Stromal cell of bone marrow (primary cell): ENCODE measurements around the gene BTG2.

Experiments used
- DNase-seq: peaks from one replicate; pipeline ENCODE4 v3.0.0-alpha.2; 2012; ENCODE audit warnings: low read depth

BTG2 gene

DNA sequence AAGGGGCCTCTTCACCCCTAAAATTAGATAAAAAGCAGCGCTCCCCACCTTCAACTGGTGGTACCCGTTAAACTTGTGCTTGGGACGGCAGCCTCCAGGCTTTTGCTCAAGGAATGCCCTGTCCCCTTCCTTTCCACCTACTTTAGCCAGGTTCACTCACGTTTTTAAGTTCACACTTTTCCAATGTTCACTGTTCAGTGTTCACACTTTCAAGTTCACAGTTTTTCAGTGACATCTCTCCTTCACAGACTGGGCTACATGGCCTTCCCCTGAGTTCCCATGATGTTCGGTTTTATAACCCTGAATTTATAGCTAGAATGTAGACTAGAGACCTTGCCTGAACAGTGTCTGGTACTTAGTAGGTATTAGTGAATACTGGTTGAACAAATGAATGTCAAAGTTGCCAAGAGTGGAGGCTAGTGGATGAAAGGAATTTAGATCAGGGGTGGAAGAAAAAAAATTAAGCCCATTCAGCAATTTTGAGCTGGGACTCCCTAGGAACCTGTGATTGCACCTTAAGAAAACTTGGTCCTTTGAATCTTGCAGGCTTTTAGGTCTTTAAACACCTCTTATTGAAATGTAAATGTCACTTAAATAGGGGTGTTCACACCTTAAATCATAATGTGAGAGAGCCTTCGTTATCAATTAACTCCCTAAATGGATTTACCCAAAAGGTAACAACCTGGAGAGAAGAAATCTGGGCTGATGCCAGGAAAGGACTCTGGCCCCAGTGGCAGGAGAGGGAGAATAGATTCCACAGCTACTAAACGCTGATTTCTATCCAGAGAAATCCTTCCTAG is 12.3 kb downstream of the BTG2 start:
- no peak for DNase-seq

DNA sequence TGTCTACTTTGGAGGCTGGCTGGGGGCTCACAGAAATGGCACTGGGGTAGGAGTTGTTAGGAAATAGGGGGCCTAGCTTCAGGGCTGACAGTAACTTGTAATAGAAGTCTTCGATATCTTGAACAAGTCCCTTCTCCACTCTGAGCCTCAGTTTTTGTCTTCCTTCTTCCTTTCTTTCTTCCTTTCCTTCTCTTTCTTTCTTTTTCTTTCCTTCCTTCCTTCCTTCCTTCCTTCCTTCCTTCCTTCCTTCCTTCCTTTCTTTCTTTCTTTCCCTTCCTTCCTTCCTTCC is 12.9 kb downstream of the BTG2 start:
- DNase-seq = no peak

DNA sequence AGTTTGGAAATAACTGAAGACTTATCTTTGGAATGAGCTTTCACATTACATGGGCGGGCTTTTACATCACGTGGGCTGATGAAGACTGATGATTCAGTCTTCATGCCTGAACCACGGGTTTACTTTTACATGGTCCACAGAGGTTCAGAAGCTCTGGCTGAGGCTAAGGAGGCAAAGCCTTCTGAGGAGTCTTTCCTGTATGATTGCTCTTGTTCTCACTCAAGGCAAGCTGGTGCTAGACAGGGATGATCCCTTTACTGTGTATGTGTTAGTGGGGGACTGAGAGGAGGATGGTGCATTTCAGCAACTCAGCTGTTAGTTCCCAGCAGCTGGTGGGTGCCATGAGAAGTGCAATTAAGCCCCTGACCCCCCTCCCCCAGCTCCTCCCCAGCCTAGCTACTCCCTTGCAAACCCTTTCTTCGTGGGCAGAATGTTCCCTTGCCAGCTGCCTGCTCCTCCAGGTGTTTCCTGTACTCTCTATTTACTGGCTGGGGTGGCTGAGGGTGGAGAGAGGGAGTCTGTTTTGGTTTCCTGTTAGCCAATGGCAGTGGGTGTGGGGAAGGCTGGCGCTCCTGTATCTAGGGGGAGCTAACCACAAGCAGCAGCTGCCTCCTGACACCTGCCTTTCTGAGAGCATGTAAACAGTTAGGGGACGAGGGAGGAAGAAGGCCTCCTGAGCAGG is 15.4 kb downstream of the BTG2 start:
- no peak for DNase-seq

DNA sequence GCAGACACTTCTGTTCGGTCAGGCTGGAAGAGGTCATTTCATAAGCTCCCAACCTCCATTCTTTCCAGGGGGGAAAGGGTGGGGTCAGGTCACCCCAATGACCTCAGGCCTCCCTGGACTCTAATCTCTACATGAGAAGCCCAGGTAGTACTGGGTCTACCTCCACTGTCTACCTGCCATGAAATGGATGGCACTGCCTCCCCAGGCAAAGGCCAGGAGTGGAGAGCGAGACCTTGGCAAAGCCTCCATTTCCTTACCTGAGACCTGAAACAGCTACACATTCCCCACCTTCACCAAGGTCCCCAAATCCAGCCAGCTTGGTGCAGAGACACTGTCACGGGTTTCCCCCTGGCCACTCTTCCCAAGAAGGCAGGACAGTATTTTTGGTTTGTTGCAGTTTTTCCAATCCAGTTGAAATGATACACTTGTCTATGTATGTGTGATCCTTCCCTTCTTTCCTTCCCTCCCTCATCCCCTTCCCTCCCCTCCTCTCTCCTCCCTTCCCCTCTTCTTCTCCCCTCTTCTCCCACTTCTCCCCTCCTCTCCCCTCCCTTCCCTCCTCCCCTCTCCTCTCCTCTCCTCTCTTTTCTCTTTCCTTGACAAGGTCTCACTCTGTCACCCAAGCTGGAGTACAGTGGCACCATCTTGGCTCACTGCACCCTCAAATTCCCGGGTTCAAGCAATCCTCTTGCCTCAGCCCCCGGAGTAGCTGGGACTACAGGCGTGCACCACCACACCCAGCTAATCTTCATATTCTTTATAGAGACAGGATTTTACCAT is 16.1 kb downstream of the BTG2 start:
- DNase-seq = no peak

DNA sequence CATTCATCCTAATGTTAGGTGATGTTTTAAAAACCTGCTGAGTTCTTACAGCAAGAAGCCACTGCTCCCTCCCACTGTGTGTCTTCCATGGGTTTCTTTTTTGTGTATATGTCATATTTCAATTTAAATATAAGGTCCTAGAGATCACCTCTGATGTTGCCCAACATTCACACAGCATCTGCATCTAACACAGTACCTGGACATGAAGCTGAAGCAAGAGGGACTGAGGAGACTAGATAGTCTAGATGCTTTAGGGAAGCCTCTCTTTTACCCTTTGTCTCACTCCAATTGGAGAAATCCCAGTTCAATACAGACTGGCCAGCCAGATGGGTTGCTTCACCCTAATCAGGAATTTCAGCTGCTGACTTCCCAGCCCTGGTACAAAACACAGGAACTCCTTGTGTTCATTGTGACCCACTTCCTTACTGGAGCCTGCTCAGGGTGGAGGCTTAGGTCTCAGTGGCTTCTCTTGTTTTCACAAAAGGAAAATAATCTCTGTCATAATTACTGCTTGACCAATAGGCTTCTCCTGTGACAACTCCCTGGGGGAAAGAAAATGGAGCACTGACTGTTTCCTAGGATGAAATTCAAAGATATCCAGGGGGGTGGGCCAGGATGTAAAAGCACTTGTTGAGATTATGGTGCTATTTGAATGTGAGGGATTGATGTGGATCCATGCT is 17.3 kb downstream of the BTG2 start:
- DNase-seq = no peak

DNA sequence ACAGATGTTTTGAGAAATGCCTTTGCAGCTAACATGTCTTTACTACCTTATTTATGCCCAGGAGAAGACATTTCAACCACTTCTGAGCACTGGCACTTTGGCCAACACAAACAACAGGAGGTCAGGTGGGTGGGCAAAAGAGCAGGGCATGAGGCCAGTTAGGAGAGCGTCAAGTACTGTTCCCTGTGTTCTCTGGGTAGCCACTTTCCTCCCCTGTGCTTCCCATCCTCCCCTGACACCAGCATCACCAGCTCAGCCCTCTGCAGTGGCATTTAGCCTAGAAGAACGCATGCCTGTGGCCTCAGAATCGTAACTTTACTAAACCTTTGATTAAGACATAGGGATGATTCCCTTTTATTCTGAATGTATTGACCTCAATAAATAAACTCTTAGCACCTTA is 18.3 kb downstream of the BTG2 start:
- DNase-seq = no peak

DNA sequence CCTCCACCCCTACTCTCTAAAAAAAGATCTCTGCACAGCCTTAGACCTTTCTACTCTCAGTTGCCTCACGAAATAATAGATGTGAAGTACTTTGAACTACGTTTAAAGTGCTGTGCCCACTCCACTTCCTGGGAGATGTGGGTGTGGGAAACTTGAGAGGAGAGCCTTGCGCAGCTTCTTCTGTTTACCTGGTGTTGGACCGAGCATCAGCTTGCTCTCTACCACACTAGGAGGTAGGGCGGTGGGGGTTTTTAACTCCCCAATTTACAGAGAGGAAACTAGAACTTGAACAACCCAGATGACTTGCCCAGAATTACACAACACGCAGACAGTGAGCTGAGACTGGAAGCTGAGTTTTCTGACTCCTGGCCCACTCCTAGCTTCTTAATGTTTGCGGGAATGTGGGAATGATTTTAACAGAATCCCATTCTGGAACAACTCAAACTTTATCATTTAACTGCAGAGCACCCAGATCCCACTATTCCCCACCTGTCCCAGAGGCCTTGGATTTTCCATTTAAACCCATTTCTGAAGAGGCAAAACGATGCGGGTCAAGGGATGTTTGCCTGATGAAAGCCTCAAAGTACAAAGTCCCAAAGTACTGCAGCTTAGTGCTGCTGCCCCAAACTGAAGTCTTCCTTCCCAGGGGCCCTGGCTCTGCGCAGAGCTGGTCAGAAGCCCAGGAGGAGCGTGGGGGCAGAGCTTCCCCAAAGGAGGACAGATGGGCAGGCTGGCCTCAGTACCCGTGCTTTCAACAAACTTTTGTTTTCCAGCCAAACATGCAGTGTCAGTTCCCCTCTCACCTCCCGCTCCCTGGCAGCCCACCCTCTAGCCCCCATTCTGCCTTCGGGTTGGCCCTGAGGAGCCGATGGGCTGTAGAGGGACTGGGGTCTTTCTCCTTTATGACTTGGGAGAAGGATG is 19.0 kb downstream of the BTG2 start:
- DNase-seq = no peak

DNA sequence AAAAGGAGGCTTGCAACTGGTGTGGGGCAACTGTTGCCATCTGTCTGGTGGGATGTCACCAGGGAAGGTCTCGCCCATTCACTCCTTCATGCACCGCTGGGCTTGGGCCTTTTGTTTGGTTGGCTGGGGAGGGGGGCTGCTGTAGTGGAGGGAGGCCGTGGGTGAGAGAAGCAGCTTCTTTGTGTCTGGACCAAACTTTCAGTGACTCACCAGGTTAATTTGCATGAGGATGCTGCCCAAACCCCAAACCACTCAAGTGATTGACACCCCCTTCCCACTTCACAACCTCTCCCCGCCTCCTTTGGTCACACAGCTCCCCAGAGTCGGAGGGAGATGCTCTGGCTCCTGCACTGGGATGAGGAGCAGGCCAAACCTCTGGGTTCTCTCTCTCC is 19.7 kb downstream of the BTG2 start:
- no peak for DNase-seq

DNA sequence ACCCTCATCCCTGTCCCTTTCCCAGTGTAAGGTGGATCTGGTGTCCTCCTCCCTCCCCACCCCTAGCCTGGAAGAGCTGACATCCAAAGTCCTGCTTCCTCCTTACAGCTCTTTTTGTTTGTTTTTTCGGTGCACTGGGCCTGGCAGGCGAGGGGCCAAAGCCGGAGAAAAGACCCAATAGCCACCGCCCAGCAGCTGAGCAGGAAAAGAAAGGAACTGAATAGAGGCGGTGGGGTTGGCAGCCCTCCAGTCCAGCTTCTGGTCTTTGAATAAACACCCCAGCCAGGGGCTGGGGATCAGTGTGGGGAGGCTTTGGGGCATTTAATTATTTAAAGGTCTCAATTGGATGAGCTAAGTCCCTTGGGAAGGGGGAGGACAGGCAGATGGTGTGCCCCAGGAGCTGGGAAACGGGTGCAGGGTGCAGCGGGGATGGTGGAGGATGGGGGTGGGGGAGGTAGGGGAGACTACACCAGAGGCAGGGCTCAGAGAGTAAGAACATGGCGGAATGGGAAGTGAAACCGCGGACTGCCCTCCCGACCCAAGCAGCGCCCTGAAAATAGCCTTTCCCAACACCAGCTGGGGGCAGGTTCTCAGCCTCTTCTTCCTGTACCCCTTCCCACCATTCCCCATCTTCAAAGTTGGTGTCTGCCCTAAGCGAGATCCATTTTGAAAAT is 20.2 kb downstream of the BTG2 start:
- no peak for DNase-seq

DNA sequence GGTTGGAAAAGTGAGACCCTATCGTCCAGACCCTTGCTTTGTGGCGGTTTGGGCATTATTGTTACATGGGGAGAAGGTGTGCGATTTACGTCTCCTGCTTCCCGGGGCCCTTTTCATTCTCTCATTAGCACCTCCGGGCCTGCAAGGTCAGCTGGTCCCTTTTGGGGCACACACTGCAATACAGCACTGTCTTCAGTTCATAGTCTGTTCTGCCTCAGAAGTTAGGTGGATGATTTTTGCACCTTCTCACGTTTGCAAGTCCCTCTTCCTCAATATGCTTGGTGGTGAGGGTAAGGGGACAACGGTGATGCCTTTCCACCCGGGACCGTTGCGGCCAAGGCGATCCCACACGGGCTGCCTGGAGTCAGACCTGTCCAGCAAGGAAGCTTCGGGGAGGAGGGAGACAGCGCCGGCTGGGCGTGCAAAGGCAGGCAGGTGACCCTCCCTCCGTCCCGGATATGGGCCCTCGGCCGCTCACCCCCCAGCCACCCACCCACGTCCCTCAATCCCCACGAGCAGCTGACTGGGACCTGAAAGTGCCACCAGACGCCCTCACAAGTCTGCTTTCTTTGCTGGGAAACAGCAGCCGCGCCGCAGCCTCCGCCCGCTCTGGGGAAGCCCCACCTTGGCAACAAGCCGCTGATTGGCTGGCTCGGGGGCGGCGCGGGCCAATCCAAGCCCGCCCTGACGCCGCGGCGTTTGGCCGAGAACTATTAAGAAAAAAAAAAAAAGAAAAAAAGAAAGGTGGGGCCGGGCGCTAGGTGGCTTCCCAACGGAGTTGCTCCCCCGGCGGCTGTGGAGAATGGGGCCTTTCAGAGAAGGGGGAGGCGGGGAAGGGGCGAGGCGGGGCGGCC is 21.7 kb downstream of the BTG2 start:
- DNase-seq = peak; percentile 75

DNA sequence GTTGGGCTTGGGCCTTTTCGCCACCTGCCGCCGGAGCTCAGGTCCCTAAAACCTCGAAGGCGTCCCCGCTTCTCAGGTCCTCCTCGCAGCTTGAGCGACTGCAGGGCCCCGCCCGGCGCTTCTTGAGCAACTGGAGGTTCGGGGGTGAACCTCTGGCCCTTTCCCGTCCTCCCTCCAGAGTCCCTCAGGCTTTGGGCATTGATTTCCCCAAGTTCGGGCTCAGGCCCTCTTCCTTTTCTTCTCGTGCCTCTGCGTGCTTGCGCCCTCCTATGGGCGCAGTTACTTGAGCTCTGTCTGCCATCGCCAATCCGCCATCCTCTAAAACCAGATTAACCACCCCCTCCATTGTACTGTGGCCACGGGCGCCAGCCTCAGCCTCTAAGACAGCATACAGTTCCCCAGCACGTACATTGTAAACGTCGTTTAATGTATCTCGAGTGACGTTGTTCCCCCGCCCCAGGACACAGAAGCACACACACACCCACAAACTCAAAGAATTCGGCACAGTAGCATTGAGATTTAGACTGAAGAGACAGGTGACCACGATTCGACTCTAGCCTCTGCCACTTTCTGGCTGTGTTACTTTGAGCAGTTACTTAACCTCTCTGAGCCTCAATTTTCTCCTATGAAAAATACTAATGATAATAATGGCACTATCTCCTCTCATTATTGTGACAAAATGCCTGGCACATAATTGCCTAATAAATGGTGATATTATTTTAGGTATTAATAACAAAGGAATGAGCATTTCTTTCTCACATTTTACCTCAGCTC is 22.6 kb downstream of the BTG2 start:
- peak; percentile 45 for DNase-seq

DNA sequence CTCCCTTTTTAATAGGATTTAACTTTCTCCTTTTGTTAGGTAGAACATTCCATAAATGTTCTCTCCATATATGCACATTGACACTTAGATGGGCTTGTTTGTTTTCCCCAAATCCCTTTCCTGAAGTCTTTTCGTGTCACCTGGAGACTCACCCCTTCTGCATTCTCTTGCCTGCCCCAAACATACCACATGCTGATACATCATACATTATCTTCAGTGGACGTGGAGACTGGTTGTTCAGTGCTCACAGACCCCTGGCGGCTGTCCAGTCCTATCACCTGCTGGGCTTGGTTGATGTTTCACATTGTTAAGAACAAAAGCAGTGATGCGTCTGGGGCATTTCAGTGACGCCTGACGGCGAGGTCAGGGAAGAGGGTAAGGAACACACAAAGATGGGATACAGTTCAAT is 23.4 kb downstream of the BTG2 start:
- DNase-seq = no peak

DNA sequence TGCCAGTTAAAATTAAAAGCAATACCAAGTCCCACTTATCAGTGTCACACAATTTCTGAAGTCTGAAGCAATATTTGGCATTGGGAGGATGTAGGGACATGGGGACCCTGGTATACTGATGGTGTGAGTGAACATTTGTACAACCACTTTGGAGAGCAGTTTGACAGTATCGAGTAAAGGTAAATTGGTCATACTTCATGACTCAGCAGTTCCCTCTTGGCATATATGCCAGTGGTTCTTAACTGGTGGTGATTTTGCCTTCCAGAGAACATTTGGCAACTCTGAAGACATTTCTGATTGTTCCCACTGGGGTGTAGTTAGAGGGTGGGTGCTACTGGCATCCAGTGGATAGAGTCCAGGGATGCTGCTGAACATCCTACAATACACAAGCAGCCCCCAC is 25.9 kb downstream of the BTG2 start:
- no peak for DNase-seq

DNA sequence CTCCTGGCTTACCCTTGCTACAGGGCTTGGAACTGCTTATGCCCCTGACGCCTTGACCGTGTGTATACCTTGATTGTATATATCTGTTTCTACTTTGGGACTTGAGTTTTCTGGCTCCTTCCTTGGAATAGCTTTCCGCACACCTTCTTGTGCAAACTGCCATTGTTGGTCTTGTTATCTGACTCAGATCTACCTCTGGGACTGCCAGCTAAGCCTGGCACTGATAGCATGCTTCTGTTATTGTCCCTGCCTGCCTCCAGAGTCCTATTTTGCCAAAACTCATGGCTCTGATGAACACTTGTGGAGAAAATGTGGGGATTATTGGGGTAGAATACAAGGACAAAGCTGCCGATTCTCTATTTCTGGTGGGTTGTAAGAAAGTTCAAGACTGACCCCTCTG is 30.2 kb downstream of the BTG2 start:
- no peak for DNase-seq

DNA sequence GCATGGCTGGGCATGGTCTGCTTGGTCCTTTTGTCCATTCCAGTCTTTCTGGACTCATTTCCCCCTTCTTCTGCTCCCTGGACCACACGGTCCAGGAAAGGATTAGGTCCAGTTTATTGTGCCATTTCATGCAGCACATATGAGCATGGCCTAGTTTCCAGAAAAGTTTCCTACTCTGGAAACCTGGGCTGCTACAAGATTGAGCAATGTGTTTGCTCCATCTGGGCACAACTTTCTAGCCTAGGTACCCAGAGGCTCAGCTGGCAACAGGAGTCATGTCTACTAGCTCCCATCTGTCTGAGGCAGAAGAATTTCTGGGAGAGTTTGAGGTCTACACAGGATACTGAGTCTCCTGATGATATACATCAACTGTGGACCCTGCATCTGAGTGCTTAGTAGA is 30.8 kb downstream of the BTG2 start:
- no peak for DNase-seq

DNA sequence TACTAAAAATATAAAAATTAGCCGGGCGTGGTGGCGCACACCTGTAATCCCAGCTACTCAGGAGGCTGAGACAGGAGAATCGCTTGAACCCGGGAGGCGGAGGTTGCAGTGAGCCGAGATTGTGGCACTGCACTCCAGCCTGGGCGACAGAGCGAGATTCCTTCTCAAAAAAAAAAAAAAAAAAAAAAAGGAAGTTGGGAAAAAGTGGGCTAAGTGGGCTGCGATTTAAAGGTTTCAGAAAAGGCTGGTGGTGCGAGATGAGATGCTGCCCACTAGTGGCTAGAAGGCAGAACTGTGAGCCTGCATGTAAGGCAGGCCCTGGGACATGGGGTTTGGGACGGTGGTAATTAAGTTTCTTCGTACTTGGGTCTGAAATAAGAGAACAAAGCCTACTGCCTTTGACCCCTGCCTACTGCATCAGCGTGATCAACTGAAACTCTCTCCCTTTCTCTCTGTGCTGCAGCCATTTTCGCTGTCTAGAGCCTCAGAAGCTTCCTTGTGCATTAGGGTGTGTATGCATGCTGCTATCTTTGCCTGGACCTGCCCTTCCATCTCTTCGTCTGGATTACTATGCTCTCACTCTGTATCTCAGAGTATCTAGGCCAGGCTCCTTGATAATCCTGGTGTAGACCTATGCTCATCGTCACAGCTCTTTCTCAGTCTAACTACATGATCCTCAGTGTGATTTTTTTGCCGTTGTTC is 33.2 kb downstream of the BTG2 start:
- DNase-seq = no peak

DNA sequence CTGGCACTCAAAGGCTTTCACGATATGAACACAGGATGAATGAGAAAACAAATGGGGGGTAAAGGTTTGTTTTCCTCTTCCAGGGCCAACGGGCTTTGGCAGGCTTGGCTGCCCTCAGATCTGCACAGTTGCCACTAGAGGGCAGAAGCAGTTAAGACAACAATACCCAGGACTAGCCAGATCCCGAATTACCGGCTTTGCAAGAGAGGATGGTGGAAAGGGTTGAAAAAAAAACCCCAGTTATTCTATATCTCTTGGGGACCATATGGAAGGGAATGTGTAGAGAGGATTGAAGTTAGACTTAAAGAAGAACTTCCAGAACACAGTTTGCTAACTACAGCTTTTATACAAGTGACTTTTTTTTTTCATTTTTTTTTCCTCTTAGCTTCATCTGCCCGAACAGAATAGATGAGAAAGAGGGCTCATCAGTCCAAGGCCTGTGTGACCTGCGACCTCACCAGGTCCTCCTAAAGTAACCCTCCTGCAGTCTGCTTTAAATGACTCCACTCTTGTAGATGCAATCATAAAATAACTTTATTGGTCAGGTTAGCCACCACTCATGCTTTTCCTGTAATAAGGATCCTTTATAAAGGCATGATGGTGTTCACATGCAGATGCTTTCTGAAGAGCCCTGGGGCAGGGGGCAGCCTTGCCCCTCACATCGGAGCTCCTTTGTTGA is 34.9 kb downstream of the BTG2 start:
- peak; percentile 68 for DNase-seq
